HepG2 (cell line): ENCODE data around the gene LMBRD2. TPM values are rescaled to one million over a fixed set of nuclear protein-coding genes. Genes with fewer than 3 reads are reported as not detected.

ENCODE experiments used
- CENPX ChIP-seq: sonication (generic); formaldehyde crosslinking; IDR thresholded peaks from 2 replicates; pipeline ENCODE4 v1.9.0; 2021; ENCODE audit warnings: mild to moderate bottlenecking, missing genetic modification reagents, moderate library complexity
- GTF2F1 ChIP-seq: fragments of 150-350 bp; IDR thresholded peaks from 2 replicates; pipeline ENCODE4 v1.6.1; 2014; ENCODE audit warnings: low read length
- HHEX ChIP-seq: IDR thresholded peaks from 2 replicates; pipeline ENCODE4 v1.6.1; 2016; ENCODE audit warnings: control low read depth
- NBN ChIP-seq: fragments of 450-650 bp; conservative IDR thresholded peaks from 2 replicates; pipeline ENCODE4 v1.6.1; 2017
- REL ChIP-seq: sonication (generic); formaldehyde crosslinking; conservative IDR thresholded peaks from 2 replicates; pipeline ENCODE4 v1.8.0; 2022; ENCODE audit warnings: mild to moderate bottlenecking, missing genetic modification reagents, moderate library complexity
- REXO4 ChIP-seq: sonication (generic); formaldehyde crosslinking; IDR thresholded peaks from 2 replicates; pipeline ENCODE4 v1.8.0; 2022; ENCODE audit warnings: missing genetic modification reagents, mild to moderate bottlenecking, borderline replicate concordance
- TAF1 ChIP-seq: sonication (generic); formaldehyde crosslinking; IDR thresholded peaks from 2 replicates; pipeline ENCODE4 v1.4.0; 2020; ENCODE audit warnings: missing genetic modification reagents
- TSC22D2 ChIP-seq: sonication (generic); formaldehyde crosslinking; IDR thresholded peaks from 2 replicates; pipeline ENCODE4 v1.5.1; 2020; ENCODE audit warnings: missing genetic modification reagents, mild to moderate bottlenecking, borderline replicate concordance
- ZKSCAN1 ChIP-seq: fragments of 150-350 bp; IDR thresholded peaks from 2 replicates; pipeline ENCODE4 v1.6.1; 2014; ENCODE audit warnings: low read length
- ZMAT3 ChIP-seq: sonication (generic); formaldehyde crosslinking; conservative IDR thresholded peaks from 2 replicates; pipeline ENCODE4 v1.7.0; 2021; ENCODE audit warnings: missing genetic modification reagents
- ZNF331 ChIP-seq: sonication (generic); formaldehyde crosslinking; IDR thresholded peaks from 2 replicates; pipeline ENCODE4 v1.4.0; 2020; ENCODE audit warnings: missing genetic modification reagents
- ZNF34 ChIP-seq: sonication (generic); formaldehyde crosslinking; IDR thresholded peaks from 2 replicates; pipeline ENCODE4 v1.4.0; 2020; ENCODE audit warnings: mild to moderate bottlenecking, missing genetic modification reagents, borderline replicate concordance
- ZNF496 ChIP-seq: sonication (generic); formaldehyde crosslinking; IDR thresholded peaks from 2 replicates; pipeline ENCODE4 v1.8.1; 2023; ENCODE audit warnings: mild to moderate bottlenecking, moderate library complexity, missing genetic modification reagents; ENCODE audit not compliant: insufficient replicate concordance
- ZNF510 ChIP-seq: sonication (generic); formaldehyde crosslinking; IDR thresholded peaks from 2 replicates; pipeline ENCODE4 v1.4.0; 2020; ENCODE audit warnings: low read depth, mild to moderate bottlenecking, missing genetic modification reagents
- ZNF547 ChIP-seq: sonication (generic); formaldehyde crosslinking; IDR thresholded peaks from 2 replicates; pipeline ENCODE4 v1.5.1; 2020; ENCODE audit warnings: mild to moderate bottlenecking, missing genetic modification reagents
- ZNF776 ChIP-seq: sonication (generic); formaldehyde crosslinking; IDR thresholded peaks from 2 replicates; pipeline ENCODE4 v1.4.0; 2020; ENCODE audit warnings: mild to moderate bottlenecking, missing genetic modification reagents
- ZNF780A ChIP-seq: sonication (generic); formaldehyde crosslinking; IDR thresholded peaks from 2 replicates; pipeline ENCODE4 v1.8.0; 2022; ENCODE audit warnings: mild to moderate bottlenecking, missing genetic modification reagents, moderate library complexity
- polyA plus RNA-seq, 8 experiments: library from polyadenylated mRNA; depleted of rRNA in 3 of 8; stranded (reverse) in 7 of 8; unstranded in 1 of 8; fragments of >200 nt; fragmentation: Illumina TruSeq in 4 of 8; extraction: Trizol in 4 of 8; gene quantifications; 2 replicates each; pipeline versions ENCODE4 v1.2.1 to v1.2.3, GENCODE V29; 2011 to 2016; ENCODE audit warnings: low read depth in 4 of 8, missing spikeins in 1 of 8, mixed read lengths in 1 of 8; ENCODE audit not compliant: insufficient read depth in 1 of 8
- total RNA-seq, 5 experiments: library from RNA; depleted of rRNA; stranded (reverse); fragments of >200 nt; fragmentation: Illumina TruSeq; extraction: Trizol; gene quantifications; 2 replicates each; pipeline ENCODE4 v1.2.3, GENCODE V29; 2016; ENCODE audit warnings: low read depth in 1 of 5
- TF ChIP-seq, protein P1 (sequence below): IDR thresholded peaks from 2 replicates; pipeline ENCODE4 v1.6.1; 2016; ENCODE audit warnings: low read depth
- TF ChIP-seq, protein P2 (sequence below): sonication (generic); formaldehyde crosslinking; conservative IDR thresholded peaks from 2 replicates; pipeline ENCODE4 v1.4.0; 2020; ENCODE audit warnings: mild to moderate bottlenecking, missing genetic modification reagents, moderate library complexity
- TF ChIP-seq, protein P3 (sequence below): sonication (generic); formaldehyde crosslinking; IDR thresholded peaks from 2 replicates; pipeline ENCODE4 v1.4.0; 2020; ENCODE audit warnings: missing genetic modification reagents, borderline replicate concordance
- TF ChIP-seq, protein P4 (sequence below): sonication (generic); formaldehyde crosslinking; IDR thresholded peaks from 2 replicates; pipeline ENCODE4 v1.4.0; 2020; ENCODE audit warnings: mild to moderate bottlenecking, missing genetic modification reagents

The LMBRD2 gene
- total and polyA plus RNA-seq, 2 of the 13 experiments (the other 11 are each of a cell fraction or from before 2014, with no cell fraction given) = 2.0 to 4.7 TPM

DNA sequence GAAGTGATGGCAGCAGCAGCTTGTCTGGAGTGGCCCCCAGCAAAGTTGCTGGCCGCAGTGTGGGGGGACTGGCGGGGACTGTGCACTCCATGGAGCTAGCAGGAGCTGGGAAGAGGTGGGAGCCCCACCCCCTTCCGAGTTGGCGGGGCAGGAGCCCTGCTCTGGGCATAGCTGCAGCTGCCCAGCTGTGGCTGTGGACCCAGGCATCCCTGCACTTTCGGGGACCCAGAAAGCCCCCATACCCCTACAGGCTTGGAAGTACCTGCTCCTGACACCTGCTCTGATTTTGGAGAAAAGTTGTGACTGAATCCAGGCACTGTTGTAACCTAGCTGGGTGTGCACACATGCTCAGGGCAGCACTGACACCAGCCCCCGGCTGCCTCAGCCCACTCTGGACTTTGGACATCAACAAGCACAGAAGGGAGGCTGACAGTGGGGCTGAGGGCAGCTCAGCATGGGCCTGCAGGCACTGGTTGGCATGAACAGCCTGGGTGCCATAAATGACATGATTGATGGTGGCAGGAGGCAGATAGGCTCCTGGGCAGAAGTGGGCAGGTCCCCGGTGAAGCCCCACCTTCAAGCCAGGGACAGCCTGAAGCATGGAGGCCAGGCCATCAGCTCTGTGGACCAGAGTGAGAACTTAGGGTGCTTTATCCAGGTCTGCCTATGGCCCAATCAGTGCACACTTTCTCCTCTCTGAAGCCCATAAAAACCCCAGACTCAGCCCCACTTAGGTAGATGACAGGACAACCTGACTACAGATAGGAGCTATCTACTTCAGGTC lies 12.6 kb downstream of the LMBRD2 start (continued):
- no peak for TF ChIP-seq ZNF780A
- TF ChIP-seq ZMAT3 = 0 out of 2 replicates have a peak, but pooled peaks have one; percentile 19
- TF ChIP-seq ZNF510 (CRISPR knock-in tag) = no peak
- TF ChIP-seq ZNF547 (CRISPR knock-in tag) = no peak
- TF ChIP-seq, protein P1, sequence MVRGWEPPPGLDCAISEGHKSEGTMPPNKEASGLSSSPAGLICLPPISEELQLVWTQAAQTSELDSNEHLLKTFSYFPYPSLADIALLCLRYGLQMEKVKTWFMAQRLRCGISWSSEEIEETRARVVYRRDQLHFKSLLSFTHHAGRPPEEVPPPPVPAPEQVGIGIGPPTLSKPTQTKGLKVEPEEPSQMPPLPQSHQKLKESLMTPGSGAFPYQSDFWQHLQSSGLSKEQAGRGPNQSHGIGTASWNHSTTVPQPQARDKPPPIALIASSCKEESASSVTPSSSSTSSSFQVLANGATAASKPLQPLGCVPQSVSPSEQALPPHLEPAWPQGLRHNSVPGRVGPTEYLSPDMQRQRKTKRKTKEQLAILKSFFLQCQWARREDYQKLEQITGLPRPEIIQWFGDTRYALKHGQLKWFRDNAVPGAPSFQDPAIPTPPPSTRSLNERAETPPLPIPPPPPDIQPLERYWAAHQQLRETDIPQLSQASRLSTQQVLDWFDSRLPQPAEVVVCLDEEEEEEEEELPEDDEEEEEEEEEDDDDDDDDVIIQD (CRISPR knock-in tag) = no peak; the same call in 1 of the 2 replicates
- no peak for TF ChIP-seq TSC22D2 (CRISPR knock-in tag)
- no peak for TF ChIP-seq ZNF34 (CRISPR knock-in tag)
- TF ChIP-seq ZKSCAN1 = no peak
- TF ChIP-seq, protein P2, sequence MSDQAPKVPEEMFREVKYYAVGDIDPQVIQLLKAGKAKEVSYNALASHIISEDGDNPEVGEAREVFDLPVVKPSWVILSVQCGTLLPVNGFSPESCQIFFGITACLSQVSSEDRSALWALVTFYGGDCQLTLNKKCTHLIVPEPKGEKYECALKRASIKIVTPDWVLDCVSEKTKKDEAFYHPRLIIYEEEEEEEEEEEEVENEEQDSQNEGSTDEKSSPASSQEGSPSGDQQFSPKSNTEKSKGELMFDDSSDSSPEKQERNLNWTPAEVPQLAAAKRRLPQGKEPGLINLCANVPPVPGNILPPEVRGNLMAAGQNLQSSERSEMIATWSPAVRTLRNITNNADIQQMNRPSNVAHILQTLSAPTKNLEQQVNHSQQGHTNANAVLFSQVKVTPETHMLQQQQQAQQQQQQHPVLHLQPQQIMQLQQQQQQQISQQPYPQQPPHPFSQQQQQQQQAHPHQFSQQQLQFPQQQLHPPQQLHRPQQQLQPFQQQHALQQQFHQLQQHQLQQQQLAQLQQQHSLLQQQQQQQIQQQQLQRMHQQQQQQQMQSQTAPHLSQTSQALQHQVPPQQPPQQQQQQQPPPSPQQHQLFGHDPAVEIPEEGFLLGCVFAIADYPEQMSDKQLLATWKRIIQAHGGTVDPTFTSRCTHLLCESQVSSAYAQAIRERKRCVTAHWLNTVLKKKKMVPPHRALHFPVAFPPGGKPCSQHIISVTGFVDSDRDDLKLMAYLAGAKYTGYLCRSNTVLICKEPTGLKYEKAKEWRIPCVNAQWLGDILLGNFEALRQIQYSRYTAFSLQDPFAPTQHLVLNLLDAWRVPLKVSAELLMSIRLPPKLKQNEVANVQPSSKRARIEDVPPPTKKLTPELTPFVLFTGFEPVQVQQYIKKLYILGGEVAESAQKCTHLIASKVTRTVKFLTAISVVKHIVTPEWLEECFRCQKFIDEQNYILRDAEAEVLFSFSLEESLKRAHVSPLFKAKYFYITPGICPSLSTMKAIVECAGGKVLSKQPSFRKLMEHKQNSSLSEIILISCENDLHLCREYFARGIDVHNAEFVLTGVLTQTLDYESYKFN (CRISPR knock-in tag) = peak; percentile 91
- peak; percentile 32; the same call in 1 of the 2 replicates for TF ChIP-seq TAF1 (CRISPR knock-in tag)
- TF ChIP-seq REL (CRISPR knock-in tag) = no peak
- TF ChIP-seq ZNF776 = no peak
- TF ChIP-seq, protein P3, sequence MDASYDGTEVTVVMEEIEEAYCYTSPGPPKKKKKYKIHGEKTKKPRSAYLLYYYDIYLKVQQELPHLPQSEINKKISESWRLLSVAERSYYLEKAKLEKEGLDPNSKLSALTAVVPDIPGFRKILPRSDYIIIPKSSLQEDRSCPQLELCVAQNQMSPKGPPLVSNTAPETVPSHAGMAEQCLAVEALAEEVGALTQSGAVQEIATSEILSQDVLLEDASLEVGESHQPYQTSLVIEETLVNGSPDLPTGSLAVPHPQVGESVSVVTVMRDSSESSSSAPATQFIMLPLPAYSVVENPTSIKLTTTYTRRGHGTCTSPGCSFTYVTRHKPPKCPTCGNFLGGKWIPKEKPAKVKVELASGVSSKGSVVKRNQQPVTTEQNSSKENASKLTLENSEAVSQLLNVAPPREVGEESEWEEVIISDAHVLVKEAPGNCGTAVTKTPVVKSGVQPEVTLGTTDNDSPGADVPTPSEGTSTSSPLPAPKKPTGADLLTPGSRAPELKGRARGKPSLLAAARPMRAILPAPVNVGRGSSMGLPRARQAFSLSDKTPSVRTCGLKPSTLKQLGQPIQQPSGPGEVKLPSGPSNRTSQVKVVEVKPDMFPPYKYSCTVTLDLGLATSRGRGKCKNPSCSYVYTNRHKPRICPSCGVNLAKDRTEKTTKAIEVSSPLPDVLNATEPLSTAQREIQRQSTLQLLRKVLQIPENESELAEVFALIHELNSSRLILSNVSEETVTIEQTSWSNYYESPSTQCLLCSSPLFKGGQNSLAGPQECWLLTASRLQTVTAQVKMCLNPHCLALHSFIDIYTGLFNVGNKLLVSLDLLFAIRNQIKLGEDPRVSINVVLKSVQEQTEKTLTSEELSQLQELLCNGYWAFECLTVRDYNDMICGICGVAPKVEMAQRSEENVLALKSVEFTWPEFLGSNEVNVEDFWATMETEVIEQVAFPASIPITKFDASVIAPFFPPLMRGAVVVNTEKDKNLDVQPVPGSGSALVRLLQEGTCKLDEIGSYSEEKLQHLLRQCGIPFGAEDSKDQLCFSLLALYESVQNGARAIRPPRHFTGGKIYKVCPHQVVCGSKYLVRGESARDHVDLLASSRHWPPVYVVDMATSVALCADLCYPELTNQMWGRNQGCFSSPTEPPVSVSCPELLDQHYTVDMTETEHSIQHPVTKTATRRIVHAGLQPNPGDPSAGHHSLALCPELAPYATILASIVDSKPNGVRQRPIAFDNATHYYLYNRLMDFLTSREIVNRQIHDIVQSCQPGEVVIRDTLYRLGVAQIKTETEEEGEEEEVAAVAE (CRISPR knock-in tag) = no peak
- no peak for TF ChIP-seq ZNF496 (CRISPR knock-in tag)
- TF ChIP-seq GTF2F1 = no peak
- TF ChIP-seq, protein P4, sequence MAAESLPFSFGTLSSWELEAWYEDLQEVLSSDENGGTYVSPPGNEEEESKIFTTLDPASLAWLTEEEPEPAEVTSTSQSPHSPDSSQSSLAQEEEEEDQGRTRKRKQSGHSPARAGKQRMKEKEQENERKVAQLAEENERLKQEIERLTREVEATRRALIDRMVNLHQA (CRISPR knock-in tag) = no peak
- TF ChIP-seq NBN = no peak
- 0 out of 2 replicates have a peak, but pooled peaks have one; percentile 47 for TF ChIP-seq ZNF331 (CRISPR knock-in tag)
- no peak for TF ChIP-seq HHEX
- no peak for TF ChIP-seq CENPX
- TF ChIP-seq REXO4 (CRISPR knock-in tag) = no peak
